G401 (cell line): Measurements from ENCODE around the gene OR5B3. TPM values are rescaled to one million over a fixed set of nuclear protein-coding genes. Genes with fewer than 3 reads are reported as not detected.
"Not testable (repeated sequence)": the region's sequence is repeated elsewhere in the genome, so short reads cannot be mapped to it uniquely, and the experiment has no call there.

ENCODE experiments used
- DNase-seq: peaks from one replicate; pipeline ENCODE4 v3.0.0-alpha.2; 2015; ENCODE audit warnings: low spot score
- in situ Hi-C: cut with HindIII; loops from 2 replicates; pipeline ENCODE4 v1.10.0; 2016; ENCODE audit warnings: low sequenced_read_pairs, mixed read lengths
- total RNA-seq: library from RNA; depleted of rRNA; stranded (reverse); fragments of >200 nt; shearing (Covaris generic); gene quantifications from 2 replicates; pipeline ENCODE4 v1.2.3, GENCODE V29; 2014; rRNA removed

Gene OR5B3
- not detected in 2 replicates for total RNA-seq

- no peak for DNase-seq
- in situ Hi-C loops, result no loop called here
Measured at GRCh38 chr11:58406774-58407173, at the start of gene OR5B3. OR5B3 (minus strand) TSS chr11:58406874; CDS start chr11:58403409, 3,465 bp downstream.

DNA sequence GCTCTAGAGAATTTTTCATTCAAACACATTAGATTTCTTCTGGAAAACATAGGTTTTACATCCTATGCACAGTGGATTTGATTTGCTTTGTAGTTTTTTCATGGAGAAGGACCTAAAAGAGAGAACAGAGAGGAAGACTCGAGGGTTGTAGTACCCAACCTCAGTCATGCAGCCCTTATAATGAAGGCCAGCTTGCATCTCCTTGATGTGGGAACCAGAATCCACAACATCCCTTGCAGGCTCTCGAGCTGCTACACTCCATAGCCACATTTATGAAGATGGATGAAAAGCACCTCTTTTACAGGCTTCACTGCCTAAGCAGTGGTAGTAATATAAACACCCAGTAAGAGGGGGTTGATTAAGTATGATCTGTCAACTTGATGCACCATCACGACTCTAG, 44.9 kb upstream of the OR5B3 start:
- no peak for DNase-seq
- in situ Hi-C loops, result no loop called here

- no peak for DNase-seq
- in situ Hi-C loops, result no loop called here
Measured at GRCh38 chr11:58446294-58446693, 39.6 kb upstream of the OR5B3 start.

DNA sequence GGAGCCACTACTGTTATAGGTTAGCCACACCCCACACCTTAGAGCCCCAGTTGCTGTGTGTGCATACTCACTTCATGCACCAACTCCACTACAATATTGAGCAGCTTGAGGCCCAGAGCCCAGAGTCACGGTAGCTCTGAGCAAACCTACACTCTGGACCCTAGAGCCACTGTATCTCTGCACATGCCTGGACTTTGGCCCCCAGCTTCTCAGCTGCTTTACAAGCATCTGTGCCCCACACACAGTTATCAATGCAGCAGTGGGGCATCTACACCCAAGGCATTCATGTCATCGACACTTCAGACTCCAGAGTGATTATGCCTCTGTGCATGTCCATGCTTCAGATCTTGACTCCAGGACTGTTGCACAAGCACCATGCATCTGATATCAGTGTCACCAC, 37.6 kb upstream of the OR5B3 start:
- DNase-seq, result no peak

GRCh38 chr11:58442136-58442535, 35.5 kb upstream of the OR5B3 start, which contains the start of gene OR5B12:
OR5B12 (minus strand) TSS chr11:58442236; CDS start chr11:58440151, 2,085 bp downstream.
- DNase-seq, result no peak
- in situ Hi-C loops, result no loop called here

More for the DNA sequence above, 37.6 kb upstream of the OR5B3 start:
- in situ Hi-C loops, result no loop called here

DNA sequence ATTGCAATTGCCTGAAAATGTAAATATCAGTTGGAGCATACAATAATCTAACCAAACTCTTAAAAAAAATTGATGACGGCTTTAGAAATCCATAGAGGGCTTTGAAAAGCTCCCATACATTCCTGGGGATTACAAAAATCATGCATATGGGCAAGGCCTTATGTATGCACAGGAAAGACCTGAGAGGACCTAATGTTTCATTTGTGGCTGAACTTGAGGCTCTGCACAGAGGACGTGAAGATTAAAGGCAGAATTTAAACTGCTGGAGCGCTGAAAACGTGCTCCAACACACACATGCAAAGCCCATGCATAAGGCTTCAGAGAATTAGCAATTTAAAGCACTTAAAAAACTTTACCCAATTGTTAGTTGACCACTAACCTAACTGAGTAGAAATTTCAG, 31.8 kb upstream of the OR5B3 start:
- no peak for DNase-seq
- in situ Hi-C loops, result no loop called here

GRCh38 chr11:58434217-58434616, 27.5 kb upstream of the OR5B3 start:
- no peak for DNase-seq

DNA sequence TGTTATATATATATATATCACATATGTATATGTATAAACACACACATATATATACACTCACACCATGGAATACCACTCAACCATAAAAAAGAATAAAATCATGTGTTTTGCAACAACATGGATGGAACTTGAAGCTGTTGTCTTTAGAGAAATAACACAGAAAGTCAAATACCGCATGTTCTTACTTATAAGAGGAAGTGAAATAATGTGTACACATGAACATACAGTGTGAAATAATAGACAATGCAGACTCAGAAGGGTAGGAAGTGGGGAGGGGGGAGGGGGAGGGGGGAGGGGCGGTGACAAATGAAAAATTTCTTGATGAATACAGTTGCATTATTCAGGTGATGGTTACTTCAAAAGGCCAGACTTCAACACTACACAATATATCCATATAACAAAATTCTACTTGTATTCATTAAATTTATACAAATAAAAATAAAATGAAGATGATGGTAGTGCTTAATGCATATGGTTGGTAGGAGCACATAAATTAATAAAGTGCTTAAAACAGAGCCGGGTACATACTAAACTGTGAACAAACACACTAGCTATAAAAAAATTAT, 27.0 kb upstream of the OR5B3 start:
- in situ Hi-C loops, result no loop called here
- no peak for DNase-seq

More at GRCh38 chr11:58434217-58434616, 27.5 kb upstream of the OR5B3 start:
- in situ Hi-C loops, result no loop called here

DNA sequence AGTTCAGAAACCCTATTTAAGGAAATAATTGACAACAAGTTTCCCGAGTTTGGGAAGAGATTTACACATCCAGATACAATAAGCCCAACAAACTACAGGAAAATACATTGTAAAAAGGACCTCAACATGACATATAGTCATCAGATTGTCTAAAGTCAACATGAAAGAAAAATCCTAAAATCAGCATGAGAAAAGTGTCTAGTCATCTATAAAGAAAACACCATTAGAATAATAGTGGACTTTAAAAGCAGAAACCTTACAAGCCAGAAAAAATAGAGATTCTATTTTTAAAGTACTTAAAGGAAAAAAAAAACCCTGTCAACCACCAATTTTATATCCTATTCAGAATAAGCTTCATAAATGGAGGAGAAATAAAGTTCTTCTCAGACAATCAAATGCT, 22.6 kb upstream of the OR5B3 start:
- in situ Hi-C loops, result no loop called here

DNA sequence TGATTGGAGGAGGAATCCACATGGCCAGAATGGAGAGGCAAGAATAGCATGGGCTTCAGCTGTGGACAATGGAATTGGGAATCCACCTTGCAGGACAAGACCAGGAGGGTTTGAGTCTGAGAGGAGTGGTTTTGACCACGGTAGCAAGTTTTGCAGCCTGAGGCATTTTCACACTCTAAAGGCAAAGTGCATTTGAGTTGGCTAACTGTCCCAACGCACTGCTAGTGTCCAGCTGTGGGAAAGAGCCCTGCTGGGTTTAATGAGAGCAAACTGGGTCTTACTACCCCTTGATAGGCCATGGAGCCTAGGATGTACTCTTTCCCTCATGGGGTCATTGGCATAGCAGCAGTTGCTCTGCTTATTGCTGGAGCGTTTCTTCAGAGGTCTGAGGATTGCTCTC, 21.3 kb upstream of the OR5B3 start, which contains the start of gene OR5B2:
Gene OR5B2 (minus strand): TSS at position 101 of the 400 bp plus-strand sequence. CDS start 4,860 bp downstream, outside the sequence.
- in situ Hi-C loops, result no loop called here
- DNase-seq, result no peak

More for the DNA sequence above, 22.6 kb upstream of the OR5B3 start:
- DNase-seq, result no peak

DNA sequence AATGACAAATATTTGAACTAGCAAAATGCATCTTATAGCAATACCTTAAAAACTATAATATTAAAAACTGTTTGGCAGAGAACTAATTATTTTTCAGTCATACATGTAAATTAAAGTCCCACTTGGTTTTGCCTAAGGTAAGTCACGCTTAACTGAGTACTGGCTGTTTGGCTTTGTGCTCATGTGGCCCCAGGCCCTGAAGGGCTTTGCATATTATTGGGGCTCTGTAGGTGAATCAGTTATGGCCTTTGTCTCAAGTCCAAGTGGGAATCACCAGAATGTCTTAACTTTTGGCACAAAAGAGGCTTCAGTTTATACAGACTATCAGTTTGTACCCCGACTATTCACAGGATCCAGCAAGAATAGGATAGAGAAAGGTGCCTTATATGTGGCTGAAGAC, 7.1 kb downstream of the OR5B3 start:
- DNase-seq, in situ Hi-C loops: not testable (repeated sequence)

DNA sequence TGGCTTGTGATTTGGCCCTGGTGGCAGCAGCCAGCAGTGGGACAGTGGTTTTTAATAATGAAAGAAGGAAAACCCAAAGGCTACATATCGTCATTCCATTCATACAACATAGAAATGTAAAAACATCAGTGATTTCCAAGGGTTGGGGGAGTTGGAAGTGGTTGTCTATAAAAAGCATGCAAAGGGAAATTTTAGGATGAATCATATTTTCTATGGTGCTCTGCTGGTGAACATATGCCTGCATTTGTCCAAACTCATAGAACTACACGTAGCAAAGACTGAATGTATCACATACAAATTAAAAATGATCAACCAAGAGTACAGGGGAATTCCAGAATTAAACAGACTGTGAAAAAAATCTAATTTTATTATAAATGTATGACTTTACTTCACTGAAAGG, 11.1 kb downstream of the OR5B3 start:
- in situ Hi-C loops, result no loop called here
- DNase-seq, result no peak

- no peak for DNase-seq
- in situ Hi-C loops, result no loop called here
Measured at GRCh38 chr11:58394195-58394594, 12.5 kb downstream of the OR5B3 start.

DNA sequence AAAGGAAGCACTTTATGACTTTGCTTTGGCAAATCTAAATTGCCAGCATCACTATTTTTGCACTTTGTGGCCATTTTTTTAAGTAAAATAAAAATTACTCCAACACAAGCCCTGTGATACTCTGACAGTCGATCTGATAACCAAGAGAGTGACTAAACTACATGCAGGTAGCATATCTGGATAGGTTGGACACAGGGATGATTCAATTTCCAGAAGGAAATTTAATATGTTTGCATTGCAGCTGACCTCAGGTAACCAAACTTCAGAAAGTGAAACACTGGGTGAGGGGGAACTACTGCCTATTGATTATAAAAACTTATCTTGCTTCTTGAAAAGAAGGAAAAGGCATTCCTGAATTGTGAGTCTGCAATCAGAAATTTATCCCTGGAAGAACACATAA, 13.9 kb downstream of the OR5B3 start:
- in situ Hi-C loops, result no loop called here
- no peak for DNase-seq

GRCh38 chr11:58391879-58392278, 14.8 kb downstream of the OR5B3 start:
- no peak for DNase-seq
- in situ Hi-C loops, result no loop called here

GRCh38 chr11:58390551-58391063, 16.1 kb downstream of the OR5B3 start:
- DNase-seq, result no peak
- in situ Hi-C loops, result no loop called here

DNA sequence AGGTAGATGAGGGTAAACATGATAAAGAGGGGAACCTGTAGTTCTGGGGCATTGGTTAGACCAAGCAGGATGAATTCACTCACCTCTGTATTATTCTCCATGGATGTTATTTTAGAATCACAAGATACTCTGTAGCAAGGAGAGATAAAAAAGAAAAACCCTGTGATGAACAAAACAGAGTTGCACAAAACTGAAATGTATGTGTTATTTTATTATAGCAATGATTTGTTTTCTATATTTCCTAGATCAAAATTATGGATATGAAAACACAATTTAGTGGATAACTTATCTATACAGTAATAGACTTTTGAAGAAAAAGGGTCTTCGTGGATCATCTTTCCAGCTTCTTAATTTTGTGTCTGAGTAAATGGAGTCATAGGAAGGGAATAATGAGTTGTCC, 47.7 kb downstream of the OR5B3 start, which contains the start of gene OR5B17:
Gene OR5B17 (minus strand): TSS at position 101 of the 400 bp plus-strand sequence. CDS start 0 bp downstream, at position 101.
- DNase-seq, result no peak
- in situ Hi-C loops, result no loop called here

DNA sequence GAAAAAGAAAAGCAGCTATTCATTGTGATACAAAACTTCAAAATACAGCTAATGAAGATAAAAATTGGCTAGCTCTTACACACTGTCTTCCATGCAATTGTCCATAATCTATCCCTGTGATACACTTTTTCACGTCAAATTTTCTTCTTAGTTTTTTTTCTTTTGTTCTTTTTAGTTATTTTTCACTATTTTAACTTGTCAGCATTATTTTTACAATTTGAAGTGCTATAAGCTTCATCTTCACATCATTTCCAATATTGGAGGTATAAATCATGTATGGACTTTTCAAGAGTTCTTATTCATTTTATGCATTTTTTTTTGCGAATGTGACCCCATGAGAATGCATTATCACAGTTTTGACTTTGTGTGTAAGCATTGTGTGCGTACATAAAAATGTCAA, 51.9 kb downstream of the OR5B3 start:
- no peak for DNase-seq
- in situ Hi-C loops, result no loop called here
